CD14-positive monocyte (primary cell): Measurements from ENCODE around the gene CTNNAL1. TPM values are rescaled to one million over a fixed set of nuclear protein-coding genes. Genes with fewer than 3 reads are reported as not detected.

Experiments used
- DNase-seq, 3 donors: peaks; one replicate each; pipeline ENCODE4 v3.0.0-alpha.2; 2011 to 2022
- H2AFZ ChIP-seq: 2 replicates; pipeline ENCODE4 v1.6.0; 2012; ENCODE audit warnings: mild to moderate bottlenecking, low read depth, low read length, inconsistent platforms; ENCODE audit not compliant: insufficient read depth, poor library complexity, severe bottlenecking
- H3K27ac ChIP-seq, 2 donors: 1 replicate in 1 of 2; 2 replicates in 1 of 2; pipeline ENCODE4 v1.5.1; 2012 to 2013; ENCODE audit warnings: low read length in 2 of 2, control low read depth in 1 of 2, inconsistent platforms in 1 of 2, low read depth in 1 of 2, mild to moderate bottlenecking in 1 of 2
- H3K27me3 ChIP-seq, 2 donors: one replicate each; pipeline versions ENCODE4 v1.6.0 to v1.6.1; 2011 to 2013; ENCODE audit warnings: low read length in 2 of 2; ENCODE audit not compliant: control insufficient read depth in 2 of 2, insufficient read depth in 2 of 2
- H3K36me3 ChIP-seq, 2 donors: replicated peaks in 1 of 2; 1 replicate in 1 of 2; 2 replicates in 1 of 2; pipeline versions ENCODE4 v1.5.1 to v1.6.1; 2012 to 2013; ENCODE audit warnings: low read length in 2 of 2, control low read depth in 1 of 2, inconsistent platforms in 1 of 2, mild to moderate bottlenecking in 1 of 2; ENCODE audit not compliant: insufficient read depth in 2 of 2, control insufficient read depth in 1 of 2
- H3K4me1 ChIP-seq, 2 donors: 1 replicate in 1 of 2; 2 replicates in 1 of 2; pipeline versions ENCODE4 v1.5.1 to v1.6.1; 2012 to 2013; ENCODE audit warnings: low read length in 2 of 2, control low read depth in 1 of 2, inconsistent platforms in 1 of 2, mild to moderate bottlenecking in 1 of 2, moderate library complexity in 1 of 2; ENCODE audit not compliant: insufficient read depth in 2 of 2, control insufficient read depth in 1 of 2
- H3K4me2 ChIP-seq: replicated peaks from 2 replicates; pipeline ENCODE3; 2012; ENCODE audit warnings: low read length, moderate library complexity, mild to moderate bottlenecking; ENCODE audit not compliant: poor library complexity, severe bottlenecking; ENCODE audit errors: extremely low read depth
- H3K4me3 ChIP-seq, 3 experiments: fragments of 200-600 bp in 1 of 3; sonication (generic) in 1 of 3; replicated peaks in 1 of 3; 1 replicate in 2 of 3; 2 replicates in 1 of 3; pipeline ENCODE4 v1.5.1; 2011 to 2013; ENCODE audit warnings: low read length in 3 of 3, mild to moderate bottlenecking in 3 of 3, control low read depth in 2 of 3, low read depth in 2 of 3, inconsistent platforms in 1 of 3, moderate library complexity in 1 of 3
- H3K79me2 ChIP-seq: 2 replicates; pipeline ENCODE4 v1.6.0; 2012; ENCODE audit warnings: mild to moderate bottlenecking, control low read depth, inconsistent platforms, low read length, moderate library complexity; ENCODE audit not compliant: insufficient read depth
- H3K9ac ChIP-seq: 2 replicates; pipeline ENCODE4 v1.6.0; 2017; ENCODE audit warnings: low read length, mild to moderate bottlenecking; ENCODE audit not compliant: insufficient read depth, poor library complexity, severe bottlenecking
- H3K9me3 ChIP-seq, 2 donors: replicated peaks in 1 of 2; 1 replicate in 1 of 2; 2 replicates in 1 of 2; pipeline versions ENCODE4 v1.5.1 to v1.6.1; 2012 to 2013; ENCODE audit warnings: low read length in 2 of 2, control low read depth in 1 of 2; ENCODE audit not compliant: control insufficient read depth in 1 of 2, insufficient read depth in 1 of 2
- H4K20me1 ChIP-seq: 2 replicates; pipeline ENCODE4 v1.6.0; 2012; ENCODE audit warnings: mild to moderate bottlenecking, low read length, control low read depth, moderate library complexity; ENCODE audit not compliant: insufficient read depth
- H3K27ac Mint-ChIP-seq, 7 donors: one replicate each; pipeline ENCODE4 v1.8.0; 2020; ENCODE audit warnings: mild to moderate bottlenecking in 7 of 7, mixed read lengths in 7 of 7, moderate library complexity in 6 of 7, inconsistent platforms in 2 of 7
- H3K27me3 Mint-ChIP-seq, 3 donors: one replicate each; pipeline ENCODE4 v1.8.0; 2021 to 2022; ENCODE audit warnings: low read depth in 3 of 3, mild to moderate bottlenecking in 3 of 3, mixed read lengths in 3 of 3, moderate library complexity in 3 of 3, inconsistent platforms in 1 of 3
- H3K36me3 Mint-ChIP-seq, 2 donors: one replicate each; pipeline ENCODE4 v1.8.0; 2020; ENCODE audit warnings: mixed read lengths in 2 of 2, inconsistent platforms in 1 of 2, mild to moderate bottlenecking in 1 of 2
- H3K4me1 Mint-ChIP-seq: one replicate; pipeline ENCODE4 v1.8.0; 2020; ENCODE audit warnings: mild to moderate bottlenecking, mixed read lengths
- H3K4me3 Mint-ChIP-seq, 2 donors: one replicate each; pipeline ENCODE4 v1.8.0; 2020; ENCODE audit warnings: mild to moderate bottlenecking in 2 of 2, mixed read lengths in 2 of 2, moderate library complexity in 1 of 2
- H3K9me3 Mint-ChIP-seq, 7 donors: one replicate each; pipeline ENCODE4 v1.8.0; 2020 to 2022; ENCODE audit warnings: mixed read lengths in 7 of 7, mild to moderate bottlenecking in 6 of 7, moderate library complexity in 6 of 7, inconsistent platforms in 2 of 7
- WGBS: methylation state at CpG from one replicate; pipeline ENCODE4 v1.1.5; 2013; ENCODE audit warnings: missing lambda C conversion rate; ENCODE audit not compliant: insufficient coverage; 5-methylcytosine and 5-hydroxymethylcytosine counted together
- intact Hi-C, 2 donors: fragments of 100-400 bp; cut with micrococcal nuclease; formaldehyde crosslinking; loops; one replicate each; pipeline versions ENCODE4 v1.15.0 to v1.15.1; 2023
- polyA plus RNA-seq, 3 donors: library from polyadenylated mRNA; depleted of rRNA in 1 of 3; unstranded in 2 of 3; stranded (reverse) in 1 of 3; fragments of 300-500 nt in 2 of 3; fragments of >200 nt in 1 of 3; fragmentation: Illumina TruSeq in 2 of 3; gene quantifications; 1 replicate in 2 of 3; 2 replicates in 1 of 3; pipeline ENCODE4 v1.2.3, GENCODE V29; 2012 to 2021
- TF ChIP-seq, protein P1 (sequence below): fragments of 200-600 bp; IDR thresholded peaks from one replicate; pipeline ENCODE4 v1.8.0; 2022; ENCODE audit warnings: antibody characterized with exemption, mild to moderate bottlenecking

CTNNAL1 gene
- polyA plus RNA-seq, 3 donors, result 0.10 to 0.39 (median 0.25) TPM

DNA sequence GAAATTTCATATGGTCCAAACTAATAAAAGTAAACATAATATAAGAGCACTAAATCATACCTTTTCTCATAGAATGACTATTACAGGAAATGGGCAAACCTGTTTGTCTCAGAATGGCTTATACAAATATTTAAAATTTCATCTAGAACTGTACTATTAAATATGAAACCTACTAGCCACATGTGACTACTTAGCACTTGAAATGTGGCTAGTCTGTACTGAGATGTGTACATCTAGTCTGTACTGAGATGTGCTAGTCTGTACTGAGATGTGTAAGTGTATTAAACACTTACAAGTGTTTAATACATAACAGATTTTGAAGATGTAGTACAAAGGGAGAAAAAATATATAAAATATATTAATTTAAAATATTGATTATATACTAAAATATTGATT is 56.7 kb downstream of the CTNNAL1 start:
- TF ChIP-seq, protein P1, sequence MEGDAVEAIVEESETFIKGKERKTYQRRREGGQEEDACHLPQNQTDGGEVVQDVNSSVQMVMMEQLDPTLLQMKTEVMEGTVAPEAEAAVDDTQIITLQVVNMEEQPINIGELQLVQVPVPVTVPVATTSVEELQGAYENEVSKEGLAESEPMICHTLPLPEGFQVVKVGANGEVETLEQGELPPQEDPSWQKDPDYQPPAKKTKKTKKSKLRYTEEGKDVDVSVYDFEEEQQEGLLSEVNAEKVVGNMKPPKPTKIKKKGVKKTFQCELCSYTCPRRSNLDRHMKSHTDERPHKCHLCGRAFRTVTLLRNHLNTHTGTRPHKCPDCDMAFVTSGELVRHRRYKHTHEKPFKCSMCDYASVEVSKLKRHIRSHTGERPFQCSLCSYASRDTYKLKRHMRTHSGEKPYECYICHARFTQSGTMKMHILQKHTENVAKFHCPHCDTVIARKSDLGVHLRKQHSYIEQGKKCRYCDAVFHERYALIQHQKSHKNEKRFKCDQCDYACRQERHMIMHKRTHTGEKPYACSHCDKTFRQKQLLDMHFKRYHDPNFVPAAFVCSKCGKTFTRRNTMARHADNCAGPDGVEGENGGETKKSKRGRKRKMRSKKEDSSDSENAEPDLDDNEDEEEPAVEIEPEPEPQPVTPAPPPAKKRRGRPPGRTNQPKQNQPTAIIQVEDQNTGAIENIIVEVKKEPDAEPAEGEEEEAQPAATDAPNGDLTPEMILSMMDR, result no peak
- no peaks in the 10 kb centered on the region for H3K4me1 Mint-ChIP-seq
- H3K4me3 Mint-ChIP-seq, result no peak overlapping the region
- Histone ChIP-seq H3K36me3 (no peaks in the 10 kb centered on the region), H3K4me1 (no peaks in the 10 kb centered on the region), H3K27me3 (no peaks in the 10 kb centered on the region), H3K4me2 (no peak overlapping the region), H2AFZ (no peak overlapping the region), H3K4me3 (no peak overlapping the region), H3K9ac (no peak overlapping the region), H3K9me3 (no peaks in the 10 kb centered on the region), H3K27ac (no peak overlapping the region), H3K79me2 (no peaks in the 10 kb centered on the region), H4K20me1 (no peaks in the 10 kb centered on the region)
- no peak for DNase-seq
- intact Hi-C loops, result no loop called here
- H3K27me3 Mint-ChIP-seq, result no peaks in the 10 kb centered on the region
- no peak overlapping the region for H3K27ac Mint-ChIP-seq
- no peaks in the 10 kb centered on the region for H3K9me3 Mint-ChIP-seq
- peaks cover 0 to 4% of the 10 kb centered on the region in 2 donors for H3K36me3 Mint-ChIP-seq

DNA sequence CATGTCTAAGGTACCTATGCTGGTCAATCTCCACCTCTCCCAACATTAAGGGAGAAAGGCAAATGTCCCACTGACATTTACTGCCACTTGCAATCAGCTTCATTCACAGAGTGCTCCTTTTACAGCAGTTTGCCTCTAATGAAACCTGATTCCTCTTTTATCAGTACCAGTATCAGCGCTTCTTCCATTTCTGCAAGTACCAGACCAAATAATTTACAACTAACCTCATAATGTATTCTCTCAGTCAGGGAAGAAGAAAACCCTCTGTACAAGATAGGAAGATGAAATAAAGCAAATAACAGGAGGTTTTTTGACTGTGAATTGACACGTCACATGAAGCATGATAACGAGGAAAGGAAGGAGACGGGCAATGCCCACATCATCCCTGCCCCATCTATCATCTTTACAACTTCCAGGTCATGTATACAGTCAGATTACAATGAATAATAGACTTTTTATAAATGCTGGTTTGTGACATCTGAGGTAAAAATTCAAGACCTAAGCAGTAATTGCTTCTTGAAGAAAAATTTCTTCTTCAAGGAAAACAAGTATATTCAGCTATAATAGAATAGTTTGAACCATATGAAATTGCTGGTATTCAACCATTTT is 57.2 kb downstream of the CTNNAL1 start:
- no CpG with 5 or more reads among the region's 4 CpGs for whole genome bisulfite sequencing
- Mint-ChIP-seq H3K4me3 (no peak overlapping the region), H3K4me1 (no peaks in the 10 kb centered on the region), H3K27ac (no peak overlapping the region), H3K36me3 (peaks cover 0 to 4% of the 10 kb centered on the region in 2 donors), H3K9me3 (no peaks in the 10 kb centered on the region), H3K27me3 (no peaks in the 10 kb centered on the region)
- Histone ChIP-seq H3K27me3 (no peaks in the 10 kb centered on the region), H3K79me2 (no peaks in the 10 kb centered on the region), H4K20me1 (no peaks in the 10 kb centered on the region), H3K4me1 (no peaks in the 10 kb centered on the region), H3K4me2 (no peak overlapping the region), H3K27ac (no peak overlapping the region), H3K4me3 (no peak overlapping the region), H3K9ac (no peak overlapping the region), H3K9me3 (no peaks in the 10 kb centered on the region), H2AFZ (no peak overlapping the region), H3K36me3 (no peaks in the 10 kb centered on the region)
- TF ChIP-seq, protein P1, result no peak
- DNase-seq, result no peak
- intact Hi-C loops, result no loop called here
